CD4-positive, alpha-beta T cell (primary cell): ENCODE measurements around the gene ROPN1B. TPM values are rescaled to one million over a fixed set of nuclear protein-coding genes. Genes with fewer than 3 reads are reported as not detected.
"Not testable (repeated sequence)": the region's sequence is repeated elsewhere in the genome, so short reads cannot be mapped to it uniquely, and the experiment has no call there.

Experiments
- ATAC-seq: fragments of 200-7000 bp; cut with Tn5 transposase; one replicate; pipeline ENCODE4 v1.10.0; 2022; ENCODE audit warnings: mild to moderate bottlenecking; ENCODE audit not compliant: poor library complexity
- CTCF ChIA-PET: fragments of 350-600 bp; sonication (Branson Sonifier 250); formaldehyde crosslinking; loops from one replicate; lab custom pipeline; 2021; ENCODE audit warnings: antibody characterized with exemption, inconsistent platforms; lab: Charles Lee
- POLR2A ChIA-PET: fragments of 350-600 bp; sonication (Branson Sonifier 250); formaldehyde crosslinking; loops from one replicate; lab custom pipeline; 2021; ENCODE audit warnings: antibody characterized with exemption, inconsistent platforms; lab: Charles Lee
- DNase-seq, 14 experiments: peaks; one replicate each; pipeline ENCODE4 v3.0.0-alpha.2; 2013 to 2020; ENCODE audit warnings: mixed read lengths in 2 of 14
- H3K27ac ChIP-seq, 2 donors: one replicate each; pipeline versions ENCODE4 v1.5.1 to v1.7.0; 2013; ENCODE audit warnings: low read length in 2 of 2, low read depth in 1 of 2, mild to moderate bottlenecking in 1 of 2
- H3K27me3 ChIP-seq, 2 experiments: 1 replicate in 1 of 2; 2 replicates in 1 of 2; pipeline versions ENCODE4 v1.6.1 to v1.7.0; 2013; ENCODE audit warnings: low read length in 2 of 2, control low read depth in 1 of 2, mild to moderate bottlenecking in 1 of 2, moderate library complexity in 1 of 2; ENCODE audit not compliant: insufficient read depth in 2 of 2, control insufficient read depth in 1 of 2
- H3K36me3 ChIP-seq: one replicate; pipeline ENCODE4 v1.6.1; 2013; ENCODE audit warnings: low read length, control low read depth; ENCODE audit not compliant: insufficient read depth
- H3K4me1 ChIP-seq: one replicate; pipeline ENCODE4 v1.6.1; 2013; ENCODE audit warnings: low read length, control low read depth; ENCODE audit not compliant: insufficient read depth
- H3K4me3 ChIP-seq: one replicate; pipeline ENCODE4 v1.5.1; 2013; ENCODE audit warnings: mild to moderate bottlenecking, low read length, moderate library complexity
- H3K9me3 ChIP-seq, 2 experiments: 1 replicate in 1 of 2; 2 replicates in 1 of 2; pipeline versions ENCODE4 v1.6.1 to v1.7.0; 2013; ENCODE audit warnings: low read length in 2 of 2, mild to moderate bottlenecking in 2 of 2, control low read depth in 1 of 2, moderate library complexity in 1 of 2; ENCODE audit not compliant: control insufficient read depth in 1 of 2, insufficient read depth in 1 of 2
- H3K27ac Mint-ChIP-seq: one replicate; pipeline ENCODE4 v1.8.0; 2020; ENCODE audit warnings: mixed read lengths
- H3K27me3 Mint-ChIP-seq: one replicate; pipeline ENCODE4 v1.8.0; 2021; ENCODE audit warnings: mixed read lengths
- H3K36me3 Mint-ChIP-seq: one replicate; pipeline ENCODE4 v1.8.0; 2021; ENCODE audit warnings: low read depth, mixed read lengths
- H3K4me1 Mint-ChIP-seq: one replicate; pipeline ENCODE4 v1.8.0; 2021; ENCODE audit warnings: low read depth, mixed read lengths
- H3K4me3 Mint-ChIP-seq: one replicate; pipeline ENCODE4 v1.8.0; 2020; ENCODE audit warnings: mild to moderate bottlenecking, mixed read lengths
- H3K9me3 Mint-ChIP-seq: one replicate; pipeline ENCODE4 v1.8.0; 2020; ENCODE audit warnings: mixed read lengths
- CTCF ChIP-seq: fragments of 200-600 bp; IDR thresholded peaks from one replicate; pipeline ENCODE4 v1.8.0; 2022; ENCODE audit warnings: antibody characterized with exemption, mild to moderate bottlenecking
- intact Hi-C, 2 experiments: fragments of 100-400 bp; cut with DNase I in 1 of 2; cut with micrococcal nuclease in 1 of 2; formaldehyde crosslinking; loops; one replicate each; pipeline versions ENCODE4 v1.15.1 to v1.9.0; 2023 to 2025; cut with DNase I, micrococcal nuclease
- total RNA-seq, 174 experiments: library from RNA in 2 of 174; stranded (reverse) in 2 of 174; gene quantifications; one replicate each; pipeline ENCODE4 v1.2.3 and lab custom pipeline; 2021 to 2026

ROPN1B gene
- total RNA-seq, 2 experiments from 2014 or later: 0.25 TPM; not detected in 1

- TF ChIP-seq CTCF: no peak
- ATAC-seq (no peak), DNase-seq (no peak)
- Mint-ChIP-seq H3K9me3 (no peaks in the 10 kb centered on the region), H3K4me3 (no peak overlapping the region), H3K36me3 (no peaks in the 10 kb centered on the region), H3K27me3 (peaks cover 14% of the 10 kb centered on the region), H3K27ac (no peak overlapping the region), H3K4me1 (no peaks in the 10 kb centered on the region)
- ChIA-PET CTCF (no interaction called here), POLR2A (no interaction called here)
- H3K4me1 ChIP-seq: no peaks in the 10 kb centered on the region
- intact Hi-C loops: no loop called here
- no peak overlapping the region for H3K27ac ChIP-seq
- H3K9me3 ChIP-seq: no peaks in the 10 kb centered on the region
- H3K27me3 ChIP-seq: peaks cover 16 to 19% of the 10 kb centered on the region in 2 experiments
- no peak overlapping the region for H3K4me3 ChIP-seq
- H3K36me3 ChIP-seq: no peaks in the 10 kb centered on the region
Observed at GRCh38 chr3:125965505-125965904, 3.5 kb upstream of the ROPN1B start.

- Mint-ChIP-seq H3K9me3 (no peaks in the 10 kb centered on the region), H3K36me3 (no peaks in the 10 kb centered on the region), H3K27me3 (peaks cover 26% of the 10 kb centered on the region), H3K4me3 (no peak overlapping the region), H3K27ac (no peak overlapping the region), H3K4me1 (peaks cover 3% of the 10 kb centered on the region)
- DNase-seq (no peak), ATAC-seq (no peak)
- ChIA-PET POLR2A (no interaction called here), CTCF (no interaction called here)
- intact Hi-C loops: no loop called here
- TF ChIP-seq CTCF: no peak
- Histone ChIP-seq H3K27me3 (peaks cover 25 to 33% of the 10 kb centered on the region in 2 experiments), H3K27ac (no peak overlapping the region), H3K9me3 (no peaks in the 10 kb centered on the region), H3K4me3 (no peak overlapping the region), H3K36me3 (no peaks in the 10 kb centered on the region), H3K4me1 (peaks cover 5% of the 10 kb centered on the region)
Observed at GRCh38 chr3:125967156-125967555, 1.8 kb upstream of the ROPN1B start.

- POLR2A ChIA-PET, ATAC-seq, DNase-seq, H3K36me3 ChIP-seq, H3K27ac Mint-ChIP-seq, H3K4me3 ChIP-seq, H3K9me3 Mint-ChIP-seq, CTCF ChIA-PET, H3K4me1 Mint-ChIP-seq, intact Hi-C loops, H3K27ac ChIP-seq, H3K36me3 Mint-ChIP-seq, H3K9me3 ChIP-seq: not testable (repeated sequence)
- peaks cover 27 to 35% of the 10 kb centered on the region in 2 experiments for H3K27me3 ChIP-seq
- peaks cover 30% of the 10 kb centered on the region for H3K27me3 Mint-ChIP-seq
- peaks cover 10% of the 10 kb centered on the region for H3K4me1 ChIP-seq
- H3K4me3 Mint-ChIP-seq: peak overlapping the region; percentile 30
Observed at GRCh38 chr3:125968121-125968520, 857 bp upstream of the ROPN1B start.
